ENCODE results near the gene STMN3.

DNA sequence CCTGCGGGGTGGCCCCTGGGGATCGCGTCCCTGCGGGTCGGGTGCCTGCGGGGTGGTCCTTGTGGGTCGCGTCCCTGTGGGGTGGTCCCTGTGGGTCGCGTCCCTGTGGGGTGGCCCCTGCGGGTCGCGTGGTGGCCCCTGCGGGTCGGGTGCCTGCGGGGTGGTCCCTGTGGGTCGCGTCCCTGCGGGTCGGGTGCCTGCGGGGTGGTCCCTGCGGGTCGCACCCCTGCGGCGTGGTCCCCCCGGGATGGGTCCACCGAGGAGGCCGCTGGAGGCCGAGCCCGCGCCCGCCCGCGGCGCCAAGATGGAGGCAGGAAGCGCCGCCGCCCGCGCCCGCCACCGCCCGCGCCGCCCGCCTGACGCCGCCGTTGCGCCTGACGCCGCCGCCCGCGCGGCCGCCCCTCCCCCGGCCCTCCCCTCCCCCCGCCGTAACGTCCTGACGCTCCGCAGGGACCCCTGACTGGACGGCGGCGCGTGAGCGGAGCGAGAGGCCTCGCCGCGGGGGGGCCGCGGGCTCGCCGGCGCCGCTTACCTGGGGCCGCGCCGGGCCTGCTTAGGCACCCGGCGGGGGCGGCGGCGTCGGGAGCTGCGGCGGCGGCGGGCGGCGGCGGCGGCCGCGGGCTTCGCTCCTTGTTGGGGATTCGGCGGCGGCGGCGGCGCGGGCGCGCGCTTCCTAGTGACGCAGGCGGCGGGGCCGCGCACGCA is 26.6 kb downstream of the STMN3 start, which contains the start of gene GMEB2:
- TF ChIP-seq CTCF (IDR thresholded peaks at IDR 0.05; ENCODE audit: control extremely low read depth in 1 of 3, insufficient read depth in 1 of 3, low read depth in 1 of 3, low read length in 3 of 3) (no peak), POLR2A (IDR thresholded peaks at IDR 0.05; ENCODE audit: control extremely low read depth in 1 of 2, low read depth in 2 of 2, low read length in 2 of 2) (peak; percentile 58 to 77; a peak in 1 of 3 replicates), EZH2 (IDR thresholded peaks at IDR 0.05; ENCODE audit: low read depth, low read length, severe bottlenecking) (no peak), JUN (IDR thresholded peaks at IDR 0.05; ENCODE audit: low read depth, low read length) (no peak), HDAC2 (IDR thresholded peaks at IDR 0.05; ENCODE audit: borderline replicate concordance in 1 of 2, low read depth in 2 of 2, low read length in 2 of 2) (peak in 1 of 2 experiments; percentile 49; a peak in 1 of 4 replicates), TEAD4 (IDR thresholded peaks at IDR 0.05; ENCODE audit: low read depth, low read length) (no peak)

Data from H1 (cell line).